OCI-LY1 (cell line): ENCODE measurements around the gene CCT6B.

Source experiments
- H2AFZ ChIP-seq: fragments of 200-600 bp; sonication (generic), shearing (Covaris generic); 2 replicates; pipeline ENCODE4 v1.6.0; 2014; ENCODE audit warnings: antibody characterized with exemption, mild to moderate bottlenecking, low read length
- H3F3A ChIP-seq: fragments of 200-600 bp; sonication (generic), shearing (Covaris generic); 2 replicates; pipeline ENCODE4 v1.6.0; 2014; ENCODE audit warnings: mild to moderate bottlenecking, antibody characterized with exemption, low read length, moderate library complexity; ENCODE audit not compliant: insufficient read depth
- H3K27ac ChIP-seq: fragments of 200-600 bp; sonication (generic); 2 replicates; pipeline ENCODE4 v1.5.1; 2014; ENCODE audit warnings: low read length, mixed run types, mild to moderate bottlenecking, low read depth; ENCODE audit not compliant: poor library complexity, severe bottlenecking
- H3K27me3 ChIP-seq: fragments of 200-600 bp; sonication (generic); 2 replicates; pipeline ENCODE4 v1.6.0; 2014; ENCODE audit warnings: antibody characterized with exemption, mild to moderate bottlenecking, low read length, moderate library complexity; ENCODE audit not compliant: insufficient read depth
- H3K36me3 ChIP-seq: fragments of 200-600 bp; sonication (generic); 2 replicates; pipeline ENCODE4 v1.6.1; 2014; ENCODE audit warnings: mild to moderate bottlenecking, antibody characterized with exemption, low read length, moderate library complexity, mixed read lengths; ENCODE audit not compliant: insufficient read depth
- H3K4me1 ChIP-seq: fragments of 200-600 bp; sonication (generic); 2 replicates; pipeline ENCODE4 v1.5.1; 2014; ENCODE audit warnings: mild to moderate bottlenecking, low read length, moderate library complexity; ENCODE audit not compliant: insufficient read depth, severe bottlenecking
- H3K4me2 ChIP-seq: fragments of 200-600 bp; sonication (generic), shearing (Covaris generic); 2 replicates; pipeline ENCODE4 v1.6.1; 2014; ENCODE audit warnings: low read length
- H3K4me3 ChIP-seq: fragments of 200-600 bp; sonication (generic); 2 replicates; pipeline ENCODE4 v1.5.1; 2014; ENCODE audit warnings: low read length, low read depth, mild to moderate bottlenecking, mixed read lengths; ENCODE audit not compliant: poor library complexity, severe bottlenecking
- H3K79me2 ChIP-seq: fragments of 200-600 bp; shearing (Covaris generic); 2 replicates; pipeline ENCODE4 v1.6.1; 2016; ENCODE audit warnings: mixed run types, low read length, mixed read lengths; ENCODE audit not compliant: insufficient read depth
- H3K9ac ChIP-seq: fragments of 200-600 bp; sonication (generic), shearing (Covaris generic); 2 replicates; pipeline ENCODE4 v1.6.1; 2014; ENCODE audit warnings: mild to moderate bottlenecking, low read length, mixed read lengths
- H3K9me2 ChIP-seq: fragments of 200-600 bp; sonication (generic), shearing (Covaris generic); 2 replicates; pipeline ENCODE4 v1.6.1; 2014; ENCODE audit warnings: low read depth, mild to moderate bottlenecking, low read length, mixed read lengths
- H3K9me3 ChIP-seq: fragments of 200-600 bp; shearing (Covaris generic); 2 replicates; pipeline ENCODE4 v1.6.1; 2014; ENCODE audit warnings: low read length, mixed read lengths
- H4K20me1 ChIP-seq: fragments of 200-600 bp; sonication (generic), shearing (Covaris generic); 2 replicates; pipeline ENCODE4 v1.6.0; 2016; ENCODE audit warnings: mild to moderate bottlenecking, low read length; ENCODE audit not compliant: insufficient read depth
- CTCF ChIP-seq: fragments of 200-600 bp; sonication (generic), shearing (Covaris generic); IDR thresholded peaks from 2 replicates; pipeline ENCODE4 v1.5.1; 2017; ENCODE audit warnings: mild to moderate bottlenecking, antibody characterized with exemption, low read length, moderate library complexity, mixed read lengths
- EZH2 ChIP-seq: fragments of 200-600 bp; sonication (generic), shearing (Covaris generic); IDR thresholded peaks from 2 replicates; pipeline ENCODE4 v1.8.0; 2017; ENCODE audit warnings: borderline replicate concordance, mixed run types, mild to moderate bottlenecking, antibody characterized with exemption, low read length, moderate library complexity, mixed read lengths

Gene CCT6B

DNA sequence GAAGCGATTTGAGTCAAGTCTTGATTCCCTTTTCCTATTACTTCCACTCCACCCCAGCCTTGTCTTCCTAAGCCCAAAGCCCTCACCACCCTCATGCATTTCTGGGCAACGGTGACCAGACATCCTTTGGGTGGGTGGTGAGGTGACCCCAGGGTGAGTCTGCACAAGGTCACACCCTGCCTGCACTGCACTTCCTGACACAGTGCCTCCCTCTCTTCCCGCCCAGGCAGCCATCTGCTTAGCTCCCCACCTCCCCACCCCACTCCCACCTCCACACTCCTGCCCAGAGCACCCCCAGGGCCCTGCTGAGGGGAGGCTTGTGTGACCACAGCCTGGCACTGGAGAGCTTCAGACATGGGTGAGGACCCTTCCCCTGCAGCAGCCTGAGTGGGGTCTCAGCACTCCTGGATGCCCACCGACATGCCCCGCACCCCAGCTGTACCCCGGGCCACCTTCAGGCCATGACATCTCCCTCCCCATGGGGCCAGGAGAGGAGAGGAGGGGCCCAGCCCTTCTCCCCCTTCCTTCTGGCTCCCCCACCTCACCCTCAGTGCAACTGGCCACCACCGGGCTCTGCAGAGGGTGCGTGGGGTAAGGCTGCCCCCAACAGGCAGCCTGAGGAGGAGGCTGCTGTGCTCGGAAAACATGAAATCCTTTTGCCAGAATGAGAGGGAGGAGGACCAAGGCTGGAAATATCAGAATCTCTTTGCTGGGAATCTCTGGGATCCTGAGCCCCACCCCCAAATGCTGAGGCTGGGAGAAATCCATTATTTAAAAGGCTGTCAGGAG is 68.6 kb downstream of the CCT6B start:
- no peak overlapping the region for H3K27ac ChIP-seq
- no peaks in the 10 kb centered on the region for H3K27me3 ChIP-seq
- no peaks in the 10 kb centered on the region for H4K20me1 ChIP-seq
- H3K36me3 ChIP-seq: no peaks in the 10 kb centered on the region
- no peak overlapping the region for H3K9ac ChIP-seq
- no peaks in the 10 kb centered on the region for H3K9me2 ChIP-seq
- H3F3A ChIP-seq: no peaks in the 10 kb centered on the region
- H3K4me1 ChIP-seq: no peaks in the 10 kb centered on the region
- no peak overlapping the region for H3K4me2 ChIP-seq
- H2AFZ ChIP-seq: no peak overlapping the region
- no peaks in the 10 kb centered on the region for H3K9me3 ChIP-seq
- no peak overlapping the region for H3K4me3 ChIP-seq
- no peak for TF ChIP-seq EZH2
- TF ChIP-seq CTCF: peak; percentile 66
- no peaks in the 10 kb centered on the region for H3K79me2 ChIP-seq

GRCh38 chr17:34886831-34887230 is 74.4 kb downstream of the CCT6B start:
- no peaks in the 10 kb centered on the region for H3K4me1 ChIP-seq
- no peaks in the 10 kb centered on the region for H3K36me3 ChIP-seq

GRCh38 chr17:34885076-34885475 is 76.2 kb downstream of the CCT6B start:
- H3K9me3 ChIP-seq: no peaks in the 10 kb centered on the region
- no peak overlapping the region for H3K9ac ChIP-seq
- no peak overlapping the region for H3K4me2 ChIP-seq
- H3K4me1 ChIP-seq: no peaks in the 10 kb centered on the region
- TF ChIP-seq EZH2 (no peak), CTCF (no peak)
- H4K20me1 ChIP-seq: no peaks in the 10 kb centered on the region
- no peak overlapping the region for H3K4me3 ChIP-seq
- no peaks in the 10 kb centered on the region for H3K36me3 ChIP-seq
- no peaks in the 10 kb centered on the region for H3F3A ChIP-seq
- H2AFZ ChIP-seq: no peak overlapping the region
- H3K9me2 ChIP-seq: no peaks in the 10 kb centered on the region
- H3K79me2 ChIP-seq: no peaks in the 10 kb centered on the region
- no peak overlapping the region for H3K27ac ChIP-seq
- H3K27me3 ChIP-seq: no peaks in the 10 kb centered on the region

More at GRCh38 chr17:34886831-34887230, 74.4 kb downstream of the CCT6B start:
- no peaks in the 10 kb centered on the region for H3K9me2 ChIP-seq
- H3K4me2 ChIP-seq: no peak overlapping the region
- no peaks in the 10 kb centered on the region for H3K27me3 ChIP-seq
- H3K4me3 ChIP-seq: no peak overlapping the region
- TF ChIP-seq CTCF (no peak), EZH2 (no peak)
- no peaks in the 10 kb centered on the region for H3K79me2 ChIP-seq
- no peaks in the 10 kb centered on the region for H3F3A ChIP-seq
- no peak overlapping the region for H2AFZ ChIP-seq
- H4K20me1 ChIP-seq: no peaks in the 10 kb centered on the region
- H3K27ac ChIP-seq: no peak overlapping the region
- H3K9me3 ChIP-seq: no peaks in the 10 kb centered on the region
- H3K9ac ChIP-seq: no peak overlapping the region
